IPS-15b (cell line): ENCODE results near the gene PRDM15.

Experiments
- H3K27me3 ChIP-seq: one replicate; pipeline ENCODE4 v1.6.1; 2013; ENCODE audit warnings: low read length; ENCODE audit not compliant: control insufficient read depth, insufficient read depth
- H3K36me3 ChIP-seq: one replicate; pipeline ENCODE4 v1.6.1; 2013; ENCODE audit warnings: low read length; ENCODE audit not compliant: control insufficient read depth, insufficient read depth
- H3K4me1 ChIP-seq: one replicate; pipeline ENCODE4 v1.6.1; 2013; ENCODE audit warnings: mild to moderate bottlenecking, low read length; ENCODE audit not compliant: control insufficient read depth, insufficient read depth
- H3K4me3 ChIP-seq: one replicate; pipeline ENCODE4 v1.5.1; 2013; ENCODE audit warnings: low read depth, low read length
- H3K9ac ChIP-seq: one replicate; pipeline ENCODE4 v1.6.1; 2013; ENCODE audit warnings: low read depth, mild to moderate bottlenecking, low read length
- H3K9me3 ChIP-seq: one replicate; pipeline ENCODE4 v1.6.1; 2013; ENCODE audit warnings: mild to moderate bottlenecking, low read length; ENCODE audit not compliant: control insufficient read depth, insufficient read depth

PRDM15 gene

GRCh38 chr21:41763996-41764395 lies 115.1 kb downstream of the PRDM15 start:
- Histone ChIP-seq H3K36me3 (no peaks in the 10 kb centered on the region), H3K4me3 (no peak overlapping the region), H3K27me3 (peaks cover 79% of the 10 kb centered on the region), H3K9me3 (no peaks in the 10 kb centered on the region), H3K4me1 (peaks cover 34% of the 10 kb centered on the region), H3K9ac (no peak overlapping the region)

GRCh38 chr21:41763398-41763931 lies 115.7 kb downstream of the PRDM15 start:
- no peak overlapping the region for H3K9ac ChIP-seq
- peaks cover 33% of the 10 kb centered on the region for H3K4me1 ChIP-seq
- H3K4me3 ChIP-seq, result peak overlapping the region; percentile 54
- peaks cover 74% of the 10 kb centered on the region for H3K27me3 ChIP-seq
- H3K9me3 ChIP-seq, result no peaks in the 10 kb centered on the region
- no peaks in the 10 kb centered on the region for H3K36me3 ChIP-seq

GRCh38 chr21:41762753-41763152 lies 116.4 kb downstream of the PRDM15 start:
- H3K9ac ChIP-seq, result no peak overlapping the region
- peak overlapping the region; percentile 54 for H3K4me3 ChIP-seq
- peaks cover 67% of the 10 kb centered on the region for H3K27me3 ChIP-seq
- no peaks in the 10 kb centered on the region for H3K9me3 ChIP-seq
- peaks cover 28% of the 10 kb centered on the region for H3K4me1 ChIP-seq
- no peaks in the 10 kb centered on the region for H3K36me3 ChIP-seq

GRCh38 chr21:41761934-41762635 lies 117.1 kb downstream of the PRDM15 start:
- H3K9ac ChIP-seq, result no peak overlapping the region
- H3K4me3 ChIP-seq, result peak overlapping the region; percentile 54
- H3K27me3 ChIP-seq, result peaks cover 60% of the 10 kb centered on the region
- H3K36me3 ChIP-seq, result no peaks in the 10 kb centered on the region
- H3K4me1 ChIP-seq, result peaks cover 28% of the 10 kb centered on the region
- no peaks in the 10 kb centered on the region for H3K9me3 ChIP-seq

- Histone ChIP-seq H3K4me1 (peaks cover 28% of the 10 kb centered on the region), H3K27me3 (peaks cover 59% of the 10 kb centered on the region), H3K4me3 (peak overlapping the region; percentile 54), H3K9ac (no peak overlapping the region), H3K9me3 (no peaks in the 10 kb centered on the region), H3K36me3 (no peaks in the 10 kb centered on the region)
Observed at GRCh38 chr21:41761211-41761933, 117.8 kb downstream of the PRDM15 start.

GRCh38 chr21:41760411-41760810 lies 118.7 kb downstream of the PRDM15 start:
- no peaks in the 10 kb centered on the region for H3K36me3 ChIP-seq
- no peak overlapping the region for H3K9ac ChIP-seq
- H3K27me3 ChIP-seq, result peaks cover 50% of the 10 kb centered on the region
- peaks cover 24% of the 10 kb centered on the region for H3K4me1 ChIP-seq
- no peak overlapping the region for H3K4me3 ChIP-seq
- no peaks in the 10 kb centered on the region for H3K9me3 ChIP-seq

GRCh38 chr21:41759926-41760325 lies 119.2 kb downstream of the PRDM15 start:
- H3K36me3 ChIP-seq, result no peaks in the 10 kb centered on the region
- H3K9ac ChIP-seq, result no peak overlapping the region
- H3K27me3 ChIP-seq, result peaks cover 45% of the 10 kb centered on the region
- H3K4me1 ChIP-seq, result peaks cover 20% of the 10 kb centered on the region
- no peak overlapping the region for H3K4me3 ChIP-seq
- no peaks in the 10 kb centered on the region for H3K9me3 ChIP-seq

- Histone ChIP-seq H3K4me1 (peaks cover 15% of the 10 kb centered on the region), H3K9ac (no peak overlapping the region), H3K9me3 (no peaks in the 10 kb centered on the region), H3K27me3 (peaks cover 39% of the 10 kb centered on the region), H3K36me3 (no peaks in the 10 kb centered on the region), H3K4me3 (no peak overlapping the region)
Observed at GRCh38 chr21:41759214-41759840, 119.8 kb downstream of the PRDM15 start.

- no peak overlapping the region for H3K9ac ChIP-seq
- peaks cover 31% of the 10 kb centered on the region for H3K27me3 ChIP-seq
- no peak overlapping the region for H3K4me3 ChIP-seq
- no peaks in the 10 kb centered on the region for H3K9me3 ChIP-seq
- peaks cover under 1% of the 10 kb centered on the region for H3K36me3 ChIP-seq
- H3K4me1 ChIP-seq, result peaks cover 15% of the 10 kb centered on the region
Observed at GRCh38 chr21:41758550-41758949, 120.6 kb downstream of the PRDM15 start.

GRCh38 chr21:41755934-41756773 lies 123.0 kb downstream of the PRDM15 start:
- Histone ChIP-seq H3K36me3 (peaks cover 3% of the 10 kb centered on the region), H3K4me1 (peaks cover 4% of the 10 kb centered on the region), H3K9me3 (no peaks in the 10 kb centered on the region), H3K4me3 (no peak overlapping the region), H3K27me3 (peaks cover 16% of the 10 kb centered on the region), H3K9ac (no peak overlapping the region)

- no peaks in the 10 kb centered on the region for H3K9me3 ChIP-seq
- no peak overlapping the region for H3K4me3 ChIP-seq
- H3K4me1 ChIP-seq, result peaks cover 2% of the 10 kb centered on the region
- H3K36me3 ChIP-seq, result peaks cover 3% of the 10 kb centered on the region
- H3K9ac ChIP-seq, result no peak overlapping the region
- H3K27me3 ChIP-seq, result peaks cover 9% of the 10 kb centered on the region
Observed at GRCh38 chr21:41755258-41755933, 123.7 kb downstream of the PRDM15 start.
